Measurements from ENCODE around the gene PCDH18.

GRCh38 chr4:137535718-137536117 is 3.4 kb upstream of the PCDH18 start:
- TF ChIP-seq USF1 (IDR thresholded peaks at IDR 0.05): no peak
- no peak for TF ChIP-seq TCF12 (IDR thresholded peaks at IDR 0.05; ENCODE audit: low read depth)
- TF ChIP-seq RAD21 (IDR thresholded peaks at IDR 0.05; ENCODE audit: low read depth): no peak
- no peak for TF ChIP-seq TAF1 (IDR thresholded peaks at IDR 0.05; ENCODE audit: low read depth)
- TF ChIP-seq, protein P1, sequence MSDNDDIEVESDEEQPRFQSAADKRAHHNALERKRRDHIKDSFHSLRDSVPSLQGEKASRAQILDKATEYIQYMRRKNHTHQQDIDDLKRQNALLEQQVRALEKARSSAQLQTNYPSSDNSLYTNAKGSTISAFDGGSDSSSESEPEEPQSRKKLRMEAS (IDR thresholded peaks at IDR 0.05): no peak
- no peak for TF ChIP-seq CEBPB (IDR thresholded peaks at IDR 0.05)
- TF ChIP-seq ZBTB7A (IDR thresholded peaks at IDR 0.05; ENCODE audit: low read depth): no peak
- TF ChIP-seq CREB1 (IDR thresholded peaks at IDR 0.05; ENCODE audit: low read depth): no peak
- TF ChIP-seq EP300 (IDR thresholded peaks at IDR 0.05; ENCODE audit: borderline replicate concordance): no peak
